ENCODE data around the gene ATAD3B.

ATAD3B gene

DNA sequence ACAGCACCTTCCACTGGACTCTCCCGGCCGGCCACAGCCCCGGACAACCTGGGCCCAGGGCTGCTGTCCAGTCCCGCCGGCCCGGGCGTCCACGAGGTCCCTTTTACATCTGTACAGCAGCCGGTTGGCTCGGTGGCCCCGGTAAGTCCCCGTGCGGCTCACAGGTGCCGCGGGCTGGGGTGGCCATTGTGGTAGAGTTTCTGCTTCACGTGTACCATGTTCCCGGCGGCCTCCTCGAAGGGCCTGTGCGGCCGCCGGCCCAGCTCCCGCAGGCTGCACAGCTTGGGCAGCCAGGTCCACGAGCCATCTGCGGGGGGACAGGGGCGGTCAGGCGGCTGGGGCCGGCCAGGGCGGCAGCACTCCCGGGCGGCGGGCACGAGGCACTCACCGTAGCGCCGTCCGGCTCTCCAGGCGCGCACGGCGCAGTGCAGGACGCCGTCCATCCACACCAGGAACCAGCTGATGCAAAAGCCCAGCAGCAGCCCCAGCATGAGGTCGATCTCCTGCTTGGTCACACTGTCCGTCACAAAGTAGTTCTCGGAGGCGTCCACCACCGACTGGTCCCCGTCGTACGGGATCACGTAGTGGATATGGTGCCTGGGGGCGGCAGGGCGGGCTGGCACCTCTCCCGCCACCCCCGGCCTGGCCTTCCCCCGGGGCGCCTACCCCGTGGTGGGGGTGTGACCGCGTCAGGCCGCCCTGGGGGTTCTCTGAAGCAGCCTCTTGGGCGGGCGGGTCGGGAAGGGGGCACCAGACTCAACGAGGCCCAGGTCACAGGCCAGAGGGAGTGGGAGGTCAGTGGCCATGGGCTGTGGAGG lies 63.8 kb downstream of the ATAD3B start:
- DNase-seq (ENCODE audit: low spot score) = no peak

DNA sequence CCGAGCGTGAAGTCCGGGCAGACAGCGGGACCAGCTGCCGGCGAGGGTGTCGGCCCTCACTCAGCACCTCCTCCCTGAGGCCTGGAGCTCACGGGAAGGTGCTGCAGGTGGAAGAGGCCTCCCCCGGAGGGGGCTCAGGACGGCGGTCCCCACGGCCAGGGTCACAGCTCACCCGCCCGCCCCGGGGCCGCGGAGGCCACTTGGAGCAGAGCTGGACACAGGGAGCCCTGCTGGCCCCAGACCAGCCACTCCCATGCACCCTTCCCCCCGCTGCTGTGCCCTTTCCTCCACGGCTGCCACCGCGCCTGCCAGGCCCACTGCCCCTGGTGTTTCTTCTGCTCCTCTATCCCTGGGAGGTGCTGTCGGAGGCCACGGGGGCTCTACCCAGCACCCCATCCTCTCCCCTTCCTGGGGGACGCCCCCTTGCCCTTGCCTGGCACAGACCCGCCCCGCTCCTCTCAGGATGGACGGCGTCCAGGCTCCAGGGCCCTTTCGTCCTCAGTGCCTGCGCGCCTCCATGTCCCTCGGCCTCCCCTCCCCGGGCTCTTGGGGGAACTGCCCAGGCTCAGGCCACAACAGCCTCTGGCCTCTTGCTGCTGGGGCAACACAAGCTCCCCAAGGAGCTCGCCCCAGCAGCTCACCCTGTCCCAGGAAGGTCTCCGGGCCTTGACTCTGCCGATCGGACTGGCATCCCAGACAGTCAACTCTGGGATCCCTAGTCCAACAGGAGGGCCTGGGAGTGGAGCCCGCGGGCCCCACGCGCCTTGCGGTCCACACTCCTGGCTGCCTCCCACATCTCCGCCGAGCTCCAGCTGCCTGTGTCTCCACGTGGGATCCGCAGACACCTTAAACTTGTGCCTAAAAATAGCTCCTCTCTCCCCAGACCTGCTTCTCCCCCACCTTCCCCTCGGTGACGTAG lies 64.7 kb downstream of the ATAD3B start:
- DNase-seq (ENCODE audit: low spot score) = no peak

DNA sequence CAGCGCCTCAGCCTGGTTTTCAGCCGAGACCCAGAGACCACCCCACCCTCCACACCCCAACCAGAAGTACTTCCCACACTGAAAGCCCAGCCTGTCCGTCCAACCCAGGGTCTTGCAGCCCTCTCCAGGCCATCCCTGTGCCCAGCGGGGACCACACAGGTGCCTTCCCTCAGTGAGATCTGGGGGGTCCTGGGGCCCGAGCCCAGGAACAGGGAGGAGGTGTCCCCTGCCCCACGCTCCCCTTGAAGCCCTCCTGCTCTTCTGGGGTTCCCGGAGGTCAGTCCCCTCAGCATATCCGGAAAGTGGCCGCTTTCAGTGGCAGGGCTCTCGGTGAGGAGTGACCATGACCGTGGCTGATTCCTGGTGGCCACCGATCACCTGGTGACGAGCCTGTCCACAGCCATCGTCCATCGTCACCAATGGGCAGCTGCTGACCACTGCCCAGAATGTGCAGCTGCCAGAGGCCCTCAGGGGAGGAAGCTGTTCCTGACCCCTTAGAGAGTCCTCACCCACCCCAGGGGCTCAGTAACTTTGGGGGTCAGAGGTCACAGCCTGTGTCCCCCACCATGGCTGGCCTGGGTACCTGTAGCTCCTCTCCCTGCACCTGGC lies 65.5 kb downstream of the ATAD3B start:
- no peak for DNase-seq (ENCODE audit: low spot score)

DNA sequence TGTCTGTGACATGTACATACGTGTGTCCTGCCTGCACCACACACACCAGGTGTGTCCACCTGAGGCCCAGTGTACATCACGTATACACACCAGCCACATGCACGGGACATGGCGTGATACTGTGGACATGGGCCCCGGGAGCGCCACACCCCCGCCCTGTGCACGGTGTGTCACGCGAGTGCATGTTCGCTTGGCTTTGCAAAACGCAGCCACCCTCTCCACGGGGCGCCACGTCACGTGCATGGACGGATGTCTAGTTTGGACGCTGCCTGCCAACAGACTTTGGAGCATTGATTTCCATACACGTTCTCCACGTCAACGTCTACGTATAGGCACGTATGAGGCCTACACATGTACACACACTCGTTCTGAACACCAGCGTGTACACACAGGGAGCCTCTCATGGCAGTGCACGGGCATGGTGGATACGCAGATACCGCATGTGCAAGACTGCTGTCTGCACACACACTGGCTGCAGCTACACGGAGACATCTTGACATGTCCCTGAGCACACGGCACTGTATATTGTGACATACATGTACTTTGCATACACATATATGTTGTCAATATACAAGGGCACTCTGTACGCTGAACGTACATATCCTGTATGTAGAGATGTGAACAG lies 66.2 kb downstream of the ATAD3B start:
- no peak for DNase-seq (ENCODE audit: low spot score)

DNA sequence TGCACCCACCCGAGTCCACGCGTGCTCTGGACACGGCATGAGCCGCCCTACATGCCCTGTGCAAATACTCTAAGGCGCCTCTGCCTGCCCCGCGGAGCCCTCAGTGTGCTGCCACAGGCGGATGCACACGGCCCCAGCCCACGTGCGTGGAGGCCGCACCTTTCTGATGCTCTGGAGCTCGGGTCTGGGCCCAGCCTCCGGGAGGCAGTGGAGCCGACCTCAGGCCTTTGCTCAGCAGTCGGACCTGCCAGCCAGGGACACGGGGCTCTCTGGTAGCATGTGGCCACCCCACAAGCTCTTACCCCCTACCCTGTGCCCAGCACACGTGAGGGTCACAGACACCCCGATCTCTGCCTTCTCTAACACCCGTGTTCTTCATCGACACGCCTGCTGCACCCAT lies 66.8 kb downstream of the ATAD3B start:
- DNase-seq (ENCODE audit: low spot score) = no peak

- no peak for DNase-seq (ENCODE audit: low spot score)
Observed at GRCh38 chr1:1538989-1539309, 67.4 kb downstream of the ATAD3B start.

DNA sequence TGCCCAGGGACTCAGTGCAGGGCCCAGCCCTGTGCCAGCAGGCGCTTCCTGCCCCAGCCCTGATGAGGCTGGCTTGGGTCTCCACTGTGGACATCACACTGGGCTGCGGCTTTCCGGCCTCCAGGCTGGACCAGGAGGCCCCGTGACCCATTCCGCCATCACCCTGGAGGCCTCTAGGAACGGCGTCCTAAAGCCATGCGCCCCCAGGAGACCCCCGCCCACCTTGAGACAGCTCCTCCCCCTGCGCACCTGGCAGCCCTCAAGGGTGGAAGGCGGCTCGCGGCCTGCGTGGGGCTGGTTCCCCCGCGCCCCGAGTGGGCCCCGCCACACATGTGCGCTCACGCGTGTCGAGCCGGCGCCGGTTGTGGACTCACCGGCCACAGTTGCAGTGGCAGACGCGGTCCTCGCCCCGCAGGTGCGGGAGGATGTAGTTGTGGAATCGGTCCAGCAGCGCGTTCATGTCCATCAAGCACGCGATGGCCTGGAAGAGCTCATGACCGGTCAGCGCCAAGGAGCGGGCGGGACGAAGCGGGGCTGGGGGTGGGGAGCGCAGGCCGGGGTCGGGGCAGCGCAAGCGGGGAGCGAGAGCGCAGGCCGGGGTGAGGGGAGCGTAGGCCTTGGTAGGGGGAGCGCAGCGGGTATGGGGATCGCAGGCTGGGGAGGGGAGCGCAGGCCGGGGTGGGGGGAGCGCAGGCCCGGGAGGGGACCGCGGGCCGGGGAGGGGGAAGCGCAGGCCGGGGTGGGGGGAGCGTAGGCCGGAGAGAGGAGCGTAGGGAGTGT lies 67.9 kb downstream of the ATAD3B start:
- DNase-seq (ENCODE audit: low spot score) = peak; percentile 78

- peak; percentile 96 for DNase-seq (ENCODE audit: low spot score)
Observed at GRCh38 chr1:1540090-1540817, 68.7 kb downstream of the ATAD3B start, which contains the start of gene TMEM240. TMEM240 (minus strand) TSS chr1:1540624; CDS start chr1:1540346, 278 bp downstream.

DNA sequence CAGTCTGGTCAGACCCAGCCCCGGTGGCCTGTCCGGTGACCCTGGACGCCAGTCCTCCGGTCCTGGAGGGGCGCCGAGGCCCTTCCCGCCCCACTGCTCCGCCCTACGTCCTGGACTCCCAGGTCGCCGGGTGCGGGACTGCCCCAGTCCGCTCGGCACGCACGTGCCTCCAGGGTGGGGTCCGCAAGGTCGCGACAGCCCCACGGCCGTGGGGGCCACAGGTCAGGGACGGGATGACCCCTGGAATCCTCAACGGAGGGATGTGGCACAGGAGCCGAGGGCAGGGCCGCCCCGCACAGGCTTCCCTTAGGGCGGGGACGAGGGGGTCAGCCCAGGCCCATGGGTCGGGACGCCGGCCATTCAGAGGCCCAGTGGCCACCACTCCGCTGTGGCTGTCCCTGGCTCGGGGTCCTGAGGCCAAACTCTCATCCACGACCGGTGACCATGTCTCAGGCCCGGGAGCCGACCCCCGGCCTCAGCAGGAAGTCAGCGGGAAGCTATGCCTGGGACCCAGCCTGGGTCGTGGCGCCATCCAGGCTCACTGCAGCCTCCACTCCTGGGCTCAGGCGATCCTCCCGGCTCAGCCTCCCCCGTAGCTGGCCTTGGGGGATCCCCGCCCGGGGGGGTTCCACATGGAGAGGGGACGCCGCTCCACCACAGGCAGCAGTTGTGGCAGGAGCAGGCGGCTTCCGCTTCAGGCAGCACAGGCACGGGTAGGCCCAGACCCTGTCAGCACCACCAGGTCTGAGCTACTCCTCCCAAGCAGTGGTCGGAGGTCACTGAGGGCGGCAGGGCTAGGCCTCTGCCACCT lies 69.5 kb downstream of the ATAD3B start:
- DNase-seq (ENCODE audit: low spot score) = no peak

DNA sequence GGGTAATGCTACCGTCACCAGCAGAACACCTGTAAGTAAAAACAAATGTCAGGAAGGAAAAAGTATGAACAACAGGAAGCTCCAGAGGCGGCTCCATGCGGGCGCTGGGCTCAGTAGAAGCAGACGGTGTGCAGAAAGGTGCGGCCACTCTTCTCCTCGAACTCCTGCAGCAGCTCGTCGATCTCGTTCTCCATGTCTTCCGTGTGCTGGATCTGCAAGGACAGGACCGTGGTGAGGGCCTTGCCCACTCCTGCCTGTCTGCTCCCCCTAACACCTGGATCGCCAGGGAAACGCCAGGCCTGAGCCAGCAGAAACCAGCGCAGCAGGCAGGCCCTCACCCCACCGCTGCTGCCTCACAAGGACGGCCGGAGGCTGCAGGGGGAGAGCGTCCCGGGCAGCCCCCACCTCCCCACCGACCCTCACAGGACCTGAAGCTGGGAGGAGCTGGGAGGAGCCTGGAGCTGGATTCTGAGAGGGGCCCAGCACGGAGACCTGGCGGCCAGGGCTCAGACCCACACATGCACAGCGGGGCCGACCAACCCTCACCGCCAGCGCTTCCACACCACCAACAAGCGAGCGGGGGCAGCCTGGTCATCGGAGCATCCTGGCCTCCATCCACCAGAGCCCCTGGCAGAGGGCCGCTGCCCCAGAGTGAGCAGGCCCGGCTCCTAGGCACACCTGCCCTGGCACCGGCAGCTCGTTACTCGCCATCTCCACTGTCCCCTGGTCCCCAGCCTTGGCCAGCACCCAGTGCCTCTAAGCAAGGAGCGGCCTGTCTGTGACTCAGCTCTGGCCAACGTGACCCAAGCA lies 70.6 kb downstream of the ATAD3B start:
- DNase-seq (ENCODE audit: low spot score) = no peak

- DNase-seq (ENCODE audit: low spot score) = no peak
Observed at GRCh38 chr1:1542766-1543705, 71.5 kb downstream of the ATAD3B start.

DNA sequence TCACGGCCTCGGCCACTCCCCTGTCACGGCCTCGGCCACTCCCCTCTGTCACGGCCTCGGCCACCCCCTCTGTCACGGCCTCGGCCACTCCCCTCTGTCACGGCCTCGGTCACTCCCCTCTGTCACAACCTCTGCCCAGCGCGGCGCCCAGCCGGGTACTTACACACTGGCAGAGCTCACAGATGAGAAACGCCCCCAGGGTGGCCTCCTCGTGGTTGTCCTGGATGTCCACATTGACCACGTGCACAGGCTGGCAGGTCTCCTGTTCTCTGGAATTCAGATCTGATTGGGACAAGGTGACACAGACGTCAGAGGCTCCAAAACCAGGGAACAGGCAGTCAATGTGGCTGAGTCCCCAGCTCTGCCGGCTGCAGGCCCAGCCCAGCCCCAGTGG lies 72.1 kb downstream of the ATAD3B start:
- no peak for DNase-seq (ENCODE audit: low spot score)

DNA sequence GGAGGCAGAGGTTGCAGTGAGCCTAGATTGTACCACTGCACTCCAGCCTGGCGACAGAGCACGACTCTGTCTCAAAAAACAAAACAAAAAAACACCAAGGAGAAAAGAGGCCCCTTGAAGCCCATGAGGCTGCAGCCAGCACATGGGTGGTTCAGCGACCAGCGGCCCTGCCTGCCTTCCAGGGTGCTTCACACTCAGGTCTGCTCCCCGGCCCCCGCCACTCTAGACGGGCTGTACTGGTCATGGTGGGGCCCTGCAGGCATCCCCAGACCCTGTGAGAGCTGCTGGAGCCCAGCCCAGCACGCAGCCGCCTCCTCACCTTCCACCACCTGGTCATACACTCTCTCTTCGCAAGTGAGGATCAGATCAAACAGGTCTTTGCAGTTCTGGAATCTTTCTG lies 73.0 kb downstream of the ATAD3B start:
- DNase-seq (ENCODE audit: low spot score) = no peak
